ENCODE results near the gene TAS1R1.
"Not testable (repeated sequence)": the region's sequence is repeated elsewhere in the genome, so short reads cannot be mapped to it uniquely, and the experiment has no call there.

The TAS1R1 gene

DNA sequence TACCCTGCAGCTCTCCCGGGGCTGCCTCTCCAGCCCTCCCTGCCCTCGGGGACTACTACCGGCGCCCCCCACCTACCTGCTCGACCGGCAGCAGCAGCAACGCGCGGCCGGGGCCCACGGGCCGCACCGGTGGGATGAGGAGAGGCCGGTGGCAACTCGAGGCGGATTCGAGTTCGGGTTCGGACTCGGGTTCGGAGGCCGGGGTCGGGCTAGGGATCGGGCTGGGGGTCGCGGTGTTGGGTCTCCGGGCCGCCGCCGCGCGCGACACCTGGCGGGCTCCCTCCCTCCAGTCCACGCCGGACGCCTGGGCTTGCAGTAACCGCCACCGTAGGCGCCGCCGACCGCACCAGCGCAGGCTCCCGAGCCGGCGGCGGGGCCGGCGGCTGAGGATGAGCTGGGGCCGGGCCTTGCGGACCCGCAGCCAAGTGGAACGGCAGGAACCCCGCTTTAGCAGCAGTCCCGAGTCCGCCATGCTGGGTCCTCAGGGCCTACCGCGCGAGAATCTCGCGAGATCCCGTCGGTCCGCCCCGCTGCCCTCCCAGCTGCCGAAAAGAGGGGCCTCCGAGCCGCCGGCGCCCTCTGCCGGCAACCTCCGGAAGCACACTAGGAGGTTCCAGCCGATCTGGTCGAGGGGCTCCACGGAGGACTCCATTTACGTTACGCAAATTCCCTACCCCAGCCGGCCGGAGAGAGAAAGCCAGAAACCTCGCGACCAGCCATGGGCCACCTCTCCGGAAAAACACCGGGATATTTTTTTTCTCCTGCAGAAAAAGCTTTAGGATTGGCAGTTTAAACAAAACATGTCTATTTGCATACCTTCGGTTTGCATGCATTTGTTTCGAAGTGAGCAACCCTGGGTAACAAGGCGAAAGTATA is 838 bp upstream of the TAS1R1 start, which contains the start of gene NOL9:
Gene NOL9 (minus strand): TSS at position 483 of the 876 bp plus-strand sequence. CDS start 11 bp downstream, at position 472.
- peak; percentile 88 for DNase-seq (ENCODE audit: low read depth)
- H3K4me3 ChIP-seq (ENCODE audit: low read length) = peak within 1 kb of the TSS; percentile 93
- TF ChIP-seq, protein P1, sequence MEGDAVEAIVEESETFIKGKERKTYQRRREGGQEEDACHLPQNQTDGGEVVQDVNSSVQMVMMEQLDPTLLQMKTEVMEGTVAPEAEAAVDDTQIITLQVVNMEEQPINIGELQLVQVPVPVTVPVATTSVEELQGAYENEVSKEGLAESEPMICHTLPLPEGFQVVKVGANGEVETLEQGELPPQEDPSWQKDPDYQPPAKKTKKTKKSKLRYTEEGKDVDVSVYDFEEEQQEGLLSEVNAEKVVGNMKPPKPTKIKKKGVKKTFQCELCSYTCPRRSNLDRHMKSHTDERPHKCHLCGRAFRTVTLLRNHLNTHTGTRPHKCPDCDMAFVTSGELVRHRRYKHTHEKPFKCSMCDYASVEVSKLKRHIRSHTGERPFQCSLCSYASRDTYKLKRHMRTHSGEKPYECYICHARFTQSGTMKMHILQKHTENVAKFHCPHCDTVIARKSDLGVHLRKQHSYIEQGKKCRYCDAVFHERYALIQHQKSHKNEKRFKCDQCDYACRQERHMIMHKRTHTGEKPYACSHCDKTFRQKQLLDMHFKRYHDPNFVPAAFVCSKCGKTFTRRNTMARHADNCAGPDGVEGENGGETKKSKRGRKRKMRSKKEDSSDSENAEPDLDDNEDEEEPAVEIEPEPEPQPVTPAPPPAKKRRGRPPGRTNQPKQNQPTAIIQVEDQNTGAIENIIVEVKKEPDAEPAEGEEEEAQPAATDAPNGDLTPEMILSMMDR (conservative IDR thresholded peaks at IDR 0.05; ENCODE audit: low read length) = peak; percentile 82

DNA sequence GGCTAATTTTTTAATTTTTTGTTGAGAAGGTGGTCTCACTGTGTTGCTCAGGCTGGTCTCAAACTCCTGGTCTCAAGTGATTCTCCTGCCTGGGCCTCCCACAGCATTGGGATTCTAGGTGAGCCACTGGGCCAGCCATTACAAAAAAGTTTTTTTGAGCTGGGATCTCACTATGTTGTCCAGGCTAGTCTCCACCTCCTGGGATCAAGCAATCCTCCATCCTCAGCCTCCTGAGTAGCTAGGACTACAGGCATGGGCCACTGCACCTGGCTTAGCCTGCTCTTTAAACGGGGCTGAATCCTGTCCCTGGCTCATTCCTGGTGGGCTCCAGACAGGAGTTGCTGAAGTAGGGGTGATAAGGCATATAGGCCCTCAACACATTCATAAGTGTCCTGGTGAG is 2.5 kb downstream of the TAS1R1 start:
- TF ChIP-seq, protein P1 (conservative IDR thresholded peaks at IDR 0.05; ENCODE audit: low read length) = no peak
- DNase-seq (ENCODE audit: low read depth) = no peak
- H3K4me3 ChIP-seq (ENCODE audit: low read length) = no peak overlapping the region

DNA sequence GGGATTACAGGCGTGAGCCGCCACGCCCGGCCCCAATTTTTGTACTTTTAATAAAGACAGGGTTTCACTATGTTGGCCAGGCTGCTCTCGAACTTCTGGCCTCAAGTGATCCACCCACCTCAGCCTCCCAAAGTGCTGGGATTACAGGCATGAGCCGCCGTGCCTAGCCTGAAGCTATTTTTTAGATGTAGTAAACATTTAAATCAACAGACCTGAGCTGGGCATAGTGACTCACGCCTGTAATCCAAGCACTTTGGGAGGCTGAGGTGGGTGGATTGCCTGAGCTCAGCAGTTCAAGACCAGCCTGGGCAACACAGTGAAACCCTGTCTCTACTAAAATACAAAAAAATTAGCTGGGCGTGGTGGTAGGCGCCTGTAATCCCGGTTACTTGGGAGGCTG is 4.1 kb downstream of the TAS1R1 start:
- not testable (repeated sequence) for DNase-seq (ENCODE audit: low read depth); H3K4me3 ChIP-seq (ENCODE audit: low read length)

DNA sequence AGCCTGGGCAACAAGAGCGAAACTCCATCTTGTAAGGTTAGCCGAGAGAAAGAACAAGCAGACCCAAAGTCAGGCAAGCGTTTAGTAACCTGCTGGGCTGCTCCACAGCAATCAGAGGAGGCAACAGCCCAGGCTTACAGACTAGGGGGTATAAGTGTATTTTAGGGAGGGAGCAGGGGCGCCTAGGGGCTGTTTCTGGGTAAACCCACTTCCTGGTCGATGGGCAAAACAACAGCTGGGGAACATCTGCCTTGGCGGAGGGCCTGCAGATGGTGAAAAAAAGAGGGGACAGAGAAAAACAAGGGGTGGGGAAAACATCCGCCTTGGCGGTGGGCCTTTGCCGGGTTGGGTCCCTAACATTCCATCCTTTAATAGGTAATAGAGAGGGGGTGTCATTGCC is 5.2 kb downstream of the TAS1R1 start:
- H3K4me3 ChIP-seq (ENCODE audit: low read length) = no peak overlapping the region
- TF ChIP-seq, protein P1 (conservative IDR thresholded peaks at IDR 0.05; ENCODE audit: low read length) = no peak
- no peak for DNase-seq (ENCODE audit: low read depth)

DNA sequence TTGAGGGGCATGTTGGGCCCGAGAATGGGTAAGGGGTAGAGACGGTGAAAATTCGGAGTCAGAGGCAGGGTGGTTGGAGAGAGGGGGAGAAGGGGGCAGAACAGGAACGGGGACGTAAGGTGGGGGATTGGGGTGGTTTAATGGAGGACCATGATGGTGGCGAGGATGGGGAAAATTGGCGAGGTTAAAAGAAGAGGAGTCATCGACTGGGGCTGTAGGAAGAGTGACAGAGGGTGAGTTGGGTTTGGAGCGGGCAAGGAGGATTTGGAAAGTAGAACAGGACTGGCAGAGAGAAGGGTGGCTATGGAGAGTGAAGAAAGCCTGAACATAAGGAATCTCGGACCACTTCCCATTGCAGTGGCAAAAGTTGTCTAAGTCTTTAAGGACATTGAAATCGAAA is 13.9 kb downstream of the TAS1R1 start:
- no peak overlapping the region for H3K4me3 ChIP-seq (ENCODE audit: low read length)
- no peak for DNase-seq (ENCODE audit: low read depth)
- TF ChIP-seq, protein P1 (conservative IDR thresholded peaks at IDR 0.05; ENCODE audit: low read length) = no peak

DNA sequence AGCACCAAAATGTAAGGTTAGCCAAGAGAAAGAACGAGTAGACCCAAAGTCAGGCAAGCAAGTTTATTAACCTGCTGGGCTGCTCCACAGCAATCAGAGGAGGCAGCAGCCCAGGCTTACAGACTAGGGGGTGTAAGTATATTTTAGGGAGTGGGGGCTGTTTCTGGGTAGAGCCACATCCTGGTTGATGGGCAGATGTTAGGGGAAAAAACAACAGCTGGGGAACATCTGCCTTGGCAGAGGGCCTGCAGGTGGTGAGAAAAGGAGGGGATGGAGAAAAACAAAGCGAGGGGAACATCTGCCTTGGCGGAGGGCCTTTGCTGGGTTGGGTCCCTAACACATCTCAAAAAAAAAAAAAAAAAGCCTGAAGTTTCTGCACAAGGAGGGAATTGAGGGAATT is 15.0 kb downstream of the TAS1R1 start:
- no peak for DNase-seq (ENCODE audit: low read depth)
- TF ChIP-seq, protein P1 (conservative IDR thresholded peaks at IDR 0.05; ENCODE audit: low read length) = no peak
- H3K4me3 ChIP-seq (ENCODE audit: low read length) = no peak overlapping the region

DNA sequence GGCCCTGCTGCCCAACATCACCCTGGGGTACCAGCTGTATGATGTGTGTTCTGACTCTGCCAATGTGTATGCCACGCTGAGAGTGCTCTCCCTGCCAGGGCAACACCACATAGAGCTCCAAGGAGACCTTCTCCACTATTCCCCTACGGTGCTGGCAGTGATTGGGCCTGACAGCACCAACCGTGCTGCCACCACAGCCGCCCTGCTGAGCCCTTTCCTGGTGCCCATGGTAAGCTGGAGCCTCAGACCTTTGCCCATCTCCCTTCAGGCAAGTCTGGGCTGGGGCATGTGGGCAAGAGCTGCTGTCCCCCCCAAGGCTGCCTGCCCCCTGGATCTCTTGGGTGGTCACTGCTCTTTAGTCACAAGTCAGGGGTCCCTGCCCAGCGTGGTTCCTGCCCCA is 15.9 kb downstream of the TAS1R1 start:
- DNase-seq (ENCODE audit: low read depth) = no peak
- H3K4me3 ChIP-seq (ENCODE audit: low read length) = no peak overlapping the region
- TF ChIP-seq, protein P1 (conservative IDR thresholded peaks at IDR 0.05; ENCODE audit: low read length) = no peak
